Left ventricle myocardium superior (tissue), 1 donor: ENCODE results near the gene DPP10. TPM values are rescaled to one million over a fixed set of nuclear protein-coding genes. Genes with fewer than 3 reads are reported as not detected.
A peak's percentile ranks its signal among the peaks of the same experiment; 100 is the strongest.
"Not testable (repeated sequence)": the region's sequence is repeated elsewhere in the genome, so short reads cannot be mapped to it uniquely, and the experiment has no call there.

ENCODE experiments used
- ATAC-seq: fragments of 200-7000 bp; cut with Tn5 transposase; one replicate; pipeline ENCODE4 v1.9.1; 2020; ENCODE audit warnings: mild to moderate bottlenecking, moderate library complexity
- DNase-seq: peaks from one replicate; pipeline ENCODE4 v3.0.0-alpha.2; 2020
- intact Hi-C: fragments of 100-400 bp; cut with micrococcal nuclease; formaldehyde crosslinking; loops from one replicate; pipeline ENCODE4 v1.11.0; 2022
- total RNA-seq: library from RNA; stranded (reverse); fragmentation: NEBNext Ultra II Directional; extraction: Animal tissue kit (Norgen Biotek cat#: 25700); gene quantifications from one replicate; pipeline ENCODE4 v1.2.1, GENCODE V29; 2021
- donor health status: DM: no; HTN: yes; CAD: no; lungs with severe emphysema.

The DPP10 gene
- total RNA-seq, 1 donor from 2014 or later, result 0.27 TPM

GRCh38 chr2:114496959-114497358 is 54.5 kb downstream of the DPP10 start:
- intact Hi-C loops, result no loop called here
- no peak for DNase-seq
- ATAC-seq, result no peak

- ATAC-seq (no peak), DNase-seq (no peak)
- intact Hi-C loops, result no loop called here
These were observed 56.7 kb downstream of the DPP10 start for GRCh38 chr2:114499101-114499500.

DNA sequence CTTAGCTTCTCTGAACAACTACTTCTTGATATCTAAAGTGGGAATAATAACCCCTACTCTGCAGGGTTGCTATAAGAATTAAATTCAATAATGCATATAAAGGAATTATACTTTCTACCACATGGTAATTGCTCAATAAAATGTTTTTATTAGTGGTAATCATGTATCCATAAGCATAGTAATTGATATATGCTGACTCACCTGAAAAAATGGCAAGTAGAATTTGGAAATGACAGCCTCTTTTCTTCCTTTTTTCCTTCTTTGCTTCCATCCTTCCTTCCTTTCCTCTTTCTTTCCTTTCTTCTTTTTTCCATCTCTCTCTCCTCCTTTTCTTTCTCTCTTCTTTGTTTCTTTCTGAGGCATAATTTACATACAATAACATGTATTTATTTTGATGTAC is 65.3 kb downstream of the DPP10 start:
- ATAC-seq, result no peak
- DNase-seq, result no peak
- intact Hi-C loops, result no loop called here

DNA sequence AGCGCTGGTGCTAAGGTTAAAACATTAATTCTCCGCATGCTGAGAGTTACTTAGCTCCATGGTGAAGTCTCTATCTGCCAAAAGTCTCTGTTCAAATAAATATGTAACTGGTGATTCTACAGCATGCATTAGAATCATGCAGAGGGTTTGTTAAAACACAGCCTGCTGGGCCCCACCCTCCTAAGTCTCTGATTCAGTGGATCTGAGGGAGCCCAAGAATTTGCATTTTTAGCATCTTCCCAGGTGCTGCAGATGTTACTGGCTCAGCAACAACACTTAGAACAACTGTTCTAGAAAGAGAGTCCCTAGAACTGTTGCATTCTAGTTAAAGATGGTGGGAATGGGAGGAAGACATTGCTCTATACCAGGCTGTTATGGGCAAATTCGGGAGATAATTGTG is 73.4 kb downstream of the DPP10 start:
- intact Hi-C loops, result no loop called here
- no peak for DNase-seq
- ATAC-seq, result no peak

GRCh38 chr2:114517580-114517979 is 75.1 kb downstream of the DPP10 start:
- intact Hi-C loops, result no loop called here
- ATAC-seq (no peak), DNase-seq (no peak)

DNA sequence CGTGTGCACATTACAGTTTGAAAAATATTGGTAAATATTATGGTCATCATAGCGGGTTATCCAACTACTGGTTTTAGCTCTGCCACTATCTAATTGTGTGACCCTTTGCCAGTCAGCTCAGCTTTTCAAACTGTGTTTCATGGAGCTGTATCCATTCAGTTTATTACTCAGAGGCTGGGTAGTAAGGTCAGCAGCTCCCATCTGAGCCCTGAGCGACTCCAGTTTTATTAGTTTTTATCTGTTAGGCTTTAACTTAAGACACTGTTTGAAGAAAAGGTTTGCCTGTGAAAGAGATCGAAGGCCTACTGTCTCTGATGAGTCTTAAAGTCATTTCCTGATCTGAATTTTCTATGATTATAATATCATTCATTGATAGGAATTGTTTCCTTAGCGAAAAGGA is 76.3 kb downstream of the DPP10 start:
- intact Hi-C loops, result no loop called here
- no peak for DNase-seq
- ATAC-seq, result no peak

DNA sequence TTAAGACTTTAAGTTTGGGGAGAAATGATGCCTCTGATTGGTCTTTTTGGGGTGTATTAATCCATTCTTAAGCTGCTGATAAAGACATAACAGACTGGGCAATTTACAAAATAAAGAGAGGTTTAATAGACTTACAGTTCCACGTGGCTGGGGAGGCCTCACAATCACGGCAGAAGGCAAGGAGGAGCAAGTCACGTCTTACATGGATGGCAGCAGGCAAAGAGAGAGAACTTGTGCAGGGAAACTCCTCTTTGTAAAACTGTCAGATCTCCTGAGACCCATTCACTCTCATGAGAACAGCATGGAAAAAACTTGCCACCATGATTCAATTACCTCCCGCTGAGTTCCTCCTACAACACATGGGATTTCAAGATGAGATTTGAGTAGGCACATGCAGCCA is 80.2 kb downstream of the DPP10 start:
- DNase-seq, intact Hi-C loops, ATAC-seq: not testable (repeated sequence)

GRCh38 chr2:114525955-114526354 is 83.5 kb downstream of the DPP10 start:
- intact Hi-C loops, result no loop called here
- no peak for ATAC-seq
- DNase-seq, result no peak

GRCh38 chr2:114526841-114527240 is 84.4 kb downstream of the DPP10 start:
- intact Hi-C loops, result no loop called here
- ATAC-seq (no peak), DNase-seq (no peak)

- intact Hi-C loops, result no loop called here
- DNase-seq (no peak), ATAC-seq (no peak)
These were observed 85.0 kb downstream of the DPP10 start for GRCh38 chr2:114527330-114527983.

DNA sequence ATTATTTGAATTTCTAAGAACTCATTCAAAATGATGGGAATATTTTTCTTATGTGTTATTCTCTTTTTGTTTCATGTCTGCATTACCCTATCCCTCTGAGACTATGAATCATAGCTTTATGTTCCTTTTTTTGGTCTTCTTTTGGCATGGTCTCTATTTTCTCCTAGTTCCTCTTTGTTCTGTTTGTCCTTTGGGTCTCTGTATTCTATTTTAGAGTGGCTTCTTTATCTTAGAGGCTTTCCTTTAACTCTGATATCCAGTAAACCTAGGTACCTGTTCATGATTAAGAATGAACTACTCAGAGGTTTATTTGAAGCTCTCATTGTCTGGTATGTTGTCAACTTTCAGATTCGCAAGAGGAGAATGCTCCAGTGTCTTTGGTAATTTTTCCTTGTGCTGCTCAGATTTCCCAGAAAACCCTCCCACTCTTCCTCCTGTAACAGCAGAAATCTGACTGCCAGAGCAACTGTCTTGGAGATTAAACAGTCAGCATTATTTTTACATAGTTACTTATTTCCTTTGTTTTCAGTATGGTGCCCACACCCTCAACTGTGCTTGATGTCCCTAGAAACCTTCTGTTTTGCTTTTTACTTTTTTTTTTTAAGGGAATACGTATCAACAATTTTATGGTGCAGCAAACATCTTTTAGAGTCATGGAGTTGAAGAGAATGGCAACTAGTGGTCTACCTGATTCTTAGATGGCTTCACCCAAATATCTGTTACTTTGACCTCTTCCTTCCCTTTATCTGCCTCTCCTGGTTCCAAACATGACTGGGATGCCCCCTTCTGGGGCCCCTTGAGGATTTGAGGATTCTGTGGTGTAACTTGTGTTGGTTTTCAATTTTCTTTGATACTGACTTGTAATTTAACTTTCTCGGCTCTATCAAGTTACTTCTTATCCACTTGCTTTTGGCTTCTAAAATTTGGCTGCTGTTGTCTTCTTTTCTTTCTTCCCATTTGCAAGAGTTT is 92.0 kb downstream of the DPP10 start:
- DNase-seq, result no peak
- intact Hi-C loops, result no loop called here
- ATAC-seq, result peak; percentile 66

GRCh38 chr2:114537777-114538176 is 95.3 kb downstream of the DPP10 start:
- no peak for DNase-seq
- no peak for ATAC-seq
- intact Hi-C loops, result no loop called here

GRCh38 chr2:114542695-114543094 is 100.3 kb downstream of the DPP10 start:
- DNase-seq (no peak), ATAC-seq (peak; percentile 64)
- intact Hi-C loops, result no loop called here

DNA sequence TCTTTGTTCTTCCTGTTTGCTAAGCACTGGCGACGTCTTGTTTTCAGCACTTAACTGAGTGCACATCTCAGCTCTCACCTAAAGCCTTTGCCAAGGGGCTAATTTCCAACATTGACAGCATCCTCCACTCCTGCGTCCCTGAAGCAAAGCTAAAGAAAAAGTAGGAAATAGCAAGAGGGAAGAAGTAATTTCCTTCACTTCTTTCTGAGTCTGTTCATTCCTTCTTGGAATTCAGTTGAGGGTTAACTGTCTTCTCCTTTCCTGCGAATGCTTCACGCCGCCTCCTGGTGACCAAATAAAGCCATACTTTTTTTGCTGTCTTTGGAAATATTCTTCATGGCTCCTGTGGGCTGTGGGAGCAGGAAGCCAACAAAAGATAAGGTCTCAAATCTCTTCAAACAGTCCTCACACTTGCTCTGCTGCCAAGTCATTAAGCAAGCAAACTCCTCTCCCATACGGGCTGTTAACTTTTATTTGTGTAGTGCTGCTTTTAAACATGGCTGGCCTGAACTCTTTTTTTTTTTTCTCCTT is 100.9 kb downstream of the DPP10 start:
- intact Hi-C loops, result no loop called here
- ATAC-seq (peak; percentile 95), DNase-seq (peak; percentile 41)

DNA sequence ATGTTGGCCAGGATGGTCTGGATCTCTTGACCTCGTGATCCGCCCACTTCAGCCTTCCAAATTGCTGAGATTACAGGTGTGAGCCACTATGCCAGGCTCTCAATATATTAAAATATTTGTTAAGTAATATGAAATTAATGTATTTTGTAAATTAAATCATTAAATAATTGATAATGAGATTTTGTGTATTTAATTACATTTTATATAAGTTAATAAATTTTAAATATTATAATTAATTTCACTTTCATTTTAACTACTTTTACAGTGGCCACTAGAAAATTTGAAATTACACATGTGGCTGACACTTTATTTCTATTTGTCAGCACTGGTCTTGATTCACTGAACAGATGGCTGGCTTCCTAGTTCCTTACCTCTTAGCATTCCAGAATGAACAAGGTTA is 102.6 kb downstream of the DPP10 start:
- ATAC-seq (no peak), DNase-seq (no peak)
- intact Hi-C loops, result no loop called here

- no peak for ATAC-seq
- intact Hi-C loops, result no loop called here
- no peak for DNase-seq
These were observed 104.1 kb downstream of the DPP10 start for GRCh38 chr2:114546531-114546930.

DNA sequence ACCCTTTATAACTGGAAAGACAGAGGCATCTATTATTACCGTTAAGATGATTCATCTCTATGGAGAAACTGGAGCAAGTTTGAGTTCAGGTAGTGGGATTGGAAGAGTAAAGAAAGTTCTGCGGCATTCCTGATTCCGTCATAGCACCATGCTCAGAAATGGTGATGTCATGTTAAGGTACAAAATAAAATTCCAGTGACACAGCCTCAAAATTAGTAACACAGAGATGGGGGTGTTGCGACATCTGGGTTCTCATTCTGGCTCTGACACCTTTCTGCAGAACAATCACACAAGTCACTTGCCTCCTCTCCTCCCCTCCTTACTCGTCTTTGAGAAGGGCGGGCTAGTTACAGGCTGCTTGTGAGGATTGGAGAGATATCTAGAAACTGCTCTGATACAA is 105.7 kb downstream of the DPP10 start:
- no peak for ATAC-seq
- intact Hi-C loops, result no loop called here
- no peak for DNase-seq

DNA sequence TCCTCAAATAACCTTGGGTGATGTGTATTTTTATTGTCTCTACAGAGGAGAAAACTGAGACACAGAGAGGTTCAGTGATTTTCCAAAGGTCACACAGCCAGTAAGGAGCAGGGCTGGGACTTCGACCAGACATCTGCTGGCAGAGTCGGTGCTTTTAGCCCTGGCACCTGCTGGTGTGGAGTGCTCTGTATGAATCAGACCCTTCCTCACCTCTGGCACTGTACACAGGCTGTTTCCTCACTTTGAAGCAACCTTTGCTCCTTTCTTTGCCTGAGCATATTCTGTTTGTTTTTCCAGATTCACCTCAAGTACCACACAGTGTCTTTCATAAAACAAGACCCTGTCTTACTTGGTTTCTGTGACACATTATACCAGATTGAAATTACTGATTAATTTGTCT is 107.9 kb downstream of the DPP10 start:
- ATAC-seq (no peak), DNase-seq (no peak)
- intact Hi-C loops, result no loop called here

DNA sequence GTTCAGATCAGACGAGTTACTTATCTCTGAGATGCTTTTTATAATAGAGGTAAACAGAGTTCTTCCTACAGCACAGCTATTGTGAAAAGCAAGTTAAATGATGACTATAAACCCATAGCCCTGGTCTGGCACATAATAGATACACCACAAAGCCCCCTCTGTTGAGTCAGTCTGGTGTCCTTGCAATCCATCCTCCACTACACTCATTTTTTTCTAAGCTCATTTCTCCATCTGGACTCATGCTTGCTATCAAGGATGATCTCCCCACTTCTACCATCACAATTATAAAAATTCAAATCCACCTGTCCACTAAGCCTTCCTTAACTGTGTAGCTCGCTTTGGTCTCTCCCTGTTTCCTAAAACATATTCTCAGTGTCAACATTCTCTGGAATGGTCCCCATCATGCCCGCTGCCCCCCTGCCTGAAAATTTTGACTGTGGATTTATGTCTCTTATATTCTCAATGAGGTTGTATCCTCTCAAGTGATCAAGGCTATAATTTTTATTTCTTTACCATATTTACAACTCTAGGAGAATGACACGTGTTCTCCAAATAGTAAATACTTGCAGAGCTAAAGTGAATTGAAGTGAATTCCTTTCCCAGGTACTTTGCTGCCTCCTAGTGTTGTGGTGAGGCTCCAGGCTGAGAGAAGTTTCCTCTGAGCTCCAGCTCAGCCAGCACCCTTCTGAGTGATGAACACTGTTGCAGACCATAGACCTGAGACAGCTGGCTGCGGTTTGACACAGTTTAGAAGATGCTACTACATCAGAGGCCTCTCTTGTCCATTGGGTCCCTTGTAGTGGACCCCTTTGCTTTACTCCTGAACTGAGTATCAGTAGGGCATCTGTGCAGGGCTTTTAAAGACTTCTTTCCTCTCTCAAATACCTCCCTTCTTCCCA is 108.7 kb downstream of the DPP10 start:
- DNase-seq, result no peak
- intact Hi-C loops, result no loop called here
- ATAC-seq, result peak; percentile 58
